Retina (tissue), 1 donor: ENCODE results near the gene SEC14L3.

ENCODE experiments used
- DNase-seq: peaks from one replicate; pipeline ENCODE4 v3.0.0-alpha.2; 2016

SEC14L3 gene

DNA sequence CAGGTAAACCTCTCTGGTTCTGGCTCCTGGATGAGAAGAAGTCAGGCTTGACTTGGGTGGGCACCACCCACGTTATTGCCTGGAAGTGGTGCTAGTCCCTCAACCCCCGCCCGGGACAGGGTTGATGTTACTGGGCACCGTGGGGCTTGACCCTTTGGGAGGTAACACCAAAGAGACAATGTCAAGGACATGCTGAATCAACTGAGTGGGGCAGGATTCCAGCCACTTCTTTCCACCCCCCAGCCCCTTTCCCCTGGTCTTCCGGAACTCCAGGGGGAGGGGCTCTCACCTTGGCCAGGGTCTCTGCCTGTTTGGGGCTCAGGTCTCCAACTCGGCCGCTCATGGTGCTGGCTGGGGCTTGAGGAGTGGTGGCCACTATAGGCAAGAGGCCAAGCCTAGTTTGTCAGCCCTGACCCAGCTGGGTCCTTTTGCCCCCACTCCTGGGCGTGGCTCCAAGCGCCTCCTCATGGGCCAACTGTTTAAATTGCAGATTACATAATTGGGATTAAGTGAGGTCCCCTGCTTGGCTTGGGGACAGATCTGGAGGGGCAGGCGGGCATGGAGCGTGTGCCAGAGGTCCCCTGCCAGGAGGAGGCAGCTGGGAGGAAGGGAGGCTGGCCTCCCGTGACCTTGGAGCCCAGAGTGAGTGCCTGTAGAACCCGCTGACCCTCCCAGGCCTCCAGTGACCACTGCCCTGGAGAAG lies at the start of gene SEC14L3:
SEC14L3 (minus strand) TSS at position 402 of the 703 bp plus-strand sequence; CDS start at position 343, 59 bp downstream.
- no peak for DNase-seq

DNA sequence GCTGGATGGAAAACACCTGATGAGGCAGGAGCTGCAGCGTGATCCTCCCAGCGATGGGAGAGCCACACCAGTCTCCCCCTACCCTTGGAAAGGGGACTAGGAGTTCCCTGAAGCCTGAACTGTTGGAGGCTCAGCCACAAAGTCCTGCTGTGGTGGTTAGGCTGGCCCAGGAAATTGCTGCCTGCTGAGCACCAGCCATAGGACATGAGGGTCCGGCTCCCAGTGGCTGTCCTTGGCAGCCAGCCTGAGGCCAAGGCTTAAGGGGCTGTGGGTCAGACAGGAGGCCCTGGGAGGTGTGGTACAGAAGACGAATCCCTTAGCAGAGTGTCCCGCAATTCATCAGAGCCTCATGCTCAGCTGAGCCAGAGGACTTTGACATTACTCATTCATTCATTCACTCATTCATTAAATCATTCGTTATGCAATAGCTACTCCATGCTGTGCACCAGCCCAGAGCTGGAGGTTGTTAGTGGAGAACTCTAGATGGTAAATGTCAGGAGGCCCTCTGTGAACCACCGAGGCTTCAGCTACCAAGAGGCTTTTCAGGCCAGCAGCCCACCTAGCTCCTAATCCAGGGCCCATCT lies 48.1 kb upstream of the SEC14L3 start:
- no peak for DNase-seq

DNA sequence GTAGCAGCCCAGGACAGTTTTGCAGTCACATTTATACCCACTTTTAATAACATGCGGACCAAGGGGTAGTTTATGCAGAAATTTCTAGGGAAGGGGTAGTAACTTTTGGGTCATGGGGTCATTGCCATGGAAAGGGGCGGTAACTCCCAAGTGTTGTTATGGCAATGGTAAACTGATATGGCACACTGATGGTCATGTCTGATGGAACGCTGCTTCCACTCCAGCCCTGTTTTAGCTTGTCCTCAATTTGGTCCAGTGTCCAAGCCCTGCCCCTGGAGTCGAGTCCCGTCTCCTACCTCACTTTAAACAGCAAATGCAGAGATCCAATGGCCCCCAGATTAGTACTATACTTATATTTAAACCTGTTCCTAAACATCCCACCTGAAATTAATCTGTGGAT lies 44.9 kb upstream of the SEC14L3 start:
- DNase-seq, result no peak

DNA sequence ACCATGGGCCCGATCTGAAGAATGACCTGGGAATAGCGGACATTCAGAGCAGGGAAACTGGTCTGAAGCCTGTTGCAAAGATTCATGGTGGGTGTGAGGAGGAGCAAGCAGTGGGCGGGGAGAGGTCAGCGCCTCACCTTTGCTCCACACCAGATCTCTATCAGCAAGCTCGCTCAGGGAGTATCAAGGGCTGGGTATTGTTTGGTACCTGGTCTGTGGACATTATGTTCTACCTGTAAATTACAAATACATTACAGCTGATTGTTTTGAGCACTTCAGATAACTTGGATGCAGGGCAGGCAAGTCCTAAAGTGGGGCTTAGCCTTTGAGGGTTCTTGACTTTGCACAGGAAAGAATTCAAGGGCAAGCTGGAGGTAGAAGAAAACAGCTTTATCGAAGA lies 44.5 kb upstream of the SEC14L3 start:
- no peak for DNase-seq

DNA sequence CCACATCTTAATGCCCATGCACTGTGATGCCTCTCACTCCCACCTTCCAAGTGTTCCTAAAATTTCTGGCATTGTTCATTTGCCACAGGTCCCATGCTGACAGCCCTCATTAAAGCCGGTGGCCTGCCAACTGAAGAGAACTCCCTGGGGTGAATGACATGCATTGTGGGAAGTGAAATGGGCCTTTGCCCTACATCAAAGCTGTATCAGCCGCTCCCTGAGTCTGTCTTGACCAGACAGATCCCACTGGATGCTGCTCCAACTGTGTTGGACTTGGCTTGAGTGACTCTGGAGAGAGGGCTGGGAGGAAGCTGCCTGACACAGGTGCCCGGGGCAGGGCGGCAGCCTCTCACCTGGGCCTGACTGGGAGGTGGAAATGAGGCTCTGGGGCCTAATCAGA lies 42.4 kb upstream of the SEC14L3 start:
- DNase-seq, result no peak

DNA sequence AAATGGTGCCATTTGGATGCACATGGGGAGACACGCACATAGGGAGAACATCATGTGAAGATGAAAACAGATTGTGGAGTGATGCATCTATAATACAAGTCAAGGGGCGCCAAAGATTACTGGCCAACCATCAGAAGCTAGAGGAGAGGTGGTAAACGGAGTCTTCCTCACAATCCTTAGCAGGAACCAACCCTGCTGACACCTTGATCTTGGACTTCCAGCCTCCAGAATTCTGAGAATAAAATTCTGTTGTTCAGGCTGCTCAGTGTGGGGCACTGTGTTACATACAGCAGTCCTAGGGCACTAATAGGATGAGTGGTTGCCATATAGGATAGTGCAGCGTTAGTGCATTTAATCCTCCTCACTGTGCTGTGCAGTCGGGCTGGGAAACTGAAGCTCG lies 41.6 kb upstream of the SEC14L3 start:
- DNase-seq, result no peak

DNA sequence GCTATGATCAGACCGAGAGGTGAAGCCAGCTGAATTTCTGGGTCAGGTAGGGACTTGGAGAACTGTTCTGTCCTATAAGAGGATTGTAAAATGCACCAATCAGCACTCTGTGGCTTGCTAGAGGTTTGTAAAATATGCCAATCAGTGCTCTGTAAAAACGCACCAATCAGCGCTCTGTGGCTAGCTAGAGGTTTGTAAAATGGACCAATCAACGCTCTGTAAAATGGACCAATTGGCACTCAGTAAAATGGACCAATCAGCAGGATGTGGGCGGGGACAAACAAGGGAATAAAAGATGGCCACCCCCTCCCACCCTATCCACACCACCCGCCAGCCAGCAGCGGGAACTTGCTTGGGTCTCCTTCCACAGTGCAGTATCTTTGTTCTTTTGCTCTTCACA lies 40.1 kb upstream of the SEC14L3 start:
- no peak for DNase-seq

DNA sequence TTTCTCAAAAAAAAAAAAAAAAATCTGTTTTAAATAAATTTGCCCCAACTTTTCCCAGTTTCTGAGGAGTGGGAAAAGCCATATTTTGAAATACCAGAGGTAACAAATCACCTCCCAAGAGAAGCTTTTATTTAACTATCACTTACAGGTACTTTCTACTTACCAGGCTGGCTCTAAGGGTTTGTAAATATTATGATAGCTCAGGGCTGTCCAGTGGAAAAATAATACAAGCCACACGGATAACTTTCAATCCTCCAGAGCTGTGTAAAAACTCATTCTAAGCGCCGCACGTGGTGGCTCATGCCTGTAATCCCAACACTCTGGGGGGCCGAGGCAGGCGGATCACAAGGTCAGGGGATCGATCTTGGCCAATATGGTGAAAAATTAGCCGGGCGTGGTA lies 39.3 kb upstream of the SEC14L3 start:
- DNase-seq, result no peak

DNA sequence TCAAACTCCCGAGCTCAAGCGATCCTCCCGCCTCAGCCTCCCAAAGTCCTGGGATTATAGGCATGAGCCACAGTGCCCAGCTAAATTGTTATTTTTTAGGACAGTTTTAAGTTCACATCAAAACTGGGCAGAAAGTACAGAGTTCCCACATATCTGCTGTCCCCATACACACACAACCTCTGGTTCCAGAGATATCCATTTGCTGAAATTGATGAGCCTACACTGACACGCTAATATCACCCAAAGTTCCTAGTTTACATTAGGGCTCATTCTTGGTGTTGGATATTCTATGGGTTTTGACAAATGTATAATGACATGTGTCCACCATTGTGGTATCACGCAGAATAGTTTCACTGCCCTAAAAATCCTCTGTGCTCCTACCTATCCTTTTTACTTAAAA lies 36.4 kb upstream of the SEC14L3 start:
- no peak for DNase-seq

DNA sequence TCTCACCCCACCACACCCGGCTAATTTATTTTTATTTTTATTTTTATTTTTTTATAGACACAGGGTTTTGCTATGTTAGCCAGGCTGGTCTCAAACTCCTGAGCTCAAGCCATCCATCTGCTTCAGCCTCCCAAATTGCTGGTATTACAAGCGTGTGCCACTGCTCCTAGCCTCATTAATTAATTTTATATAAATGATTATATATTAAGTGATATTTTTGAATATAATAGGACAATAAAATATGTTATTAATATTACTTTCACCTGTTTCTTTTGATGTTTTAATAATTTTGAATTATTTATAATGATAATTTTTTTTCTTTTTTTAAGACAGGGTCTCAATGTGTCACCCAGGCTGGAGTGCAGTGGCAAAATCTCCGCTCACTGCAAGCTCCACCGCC lies 35.9 kb upstream of the SEC14L3 start:
- no peak for DNase-seq

DNA sequence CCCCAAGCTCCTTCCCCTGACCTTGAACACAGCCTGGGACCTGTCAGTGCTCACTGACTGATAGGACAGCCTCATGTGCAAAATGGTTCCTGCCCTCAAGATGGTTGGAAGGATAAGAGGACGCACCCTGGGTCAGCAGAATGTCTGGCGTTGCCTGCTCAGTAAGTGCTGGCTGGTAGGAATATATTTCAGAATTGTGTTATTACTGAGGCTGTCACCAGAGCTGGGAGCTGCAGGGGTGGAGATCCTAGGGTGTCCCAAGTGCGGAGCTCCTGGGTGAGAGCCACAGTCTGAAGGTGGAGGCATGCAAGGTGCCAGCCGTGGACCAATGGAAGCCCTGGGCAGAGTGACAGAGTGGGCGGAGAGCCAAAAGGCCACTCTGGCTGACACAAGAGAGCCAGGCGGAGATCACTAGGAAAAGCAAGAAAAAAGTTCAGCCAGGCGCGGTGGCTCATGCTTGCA lies 34.7 kb upstream of the SEC14L3 start:
- DNase-seq, result no peak

DNA sequence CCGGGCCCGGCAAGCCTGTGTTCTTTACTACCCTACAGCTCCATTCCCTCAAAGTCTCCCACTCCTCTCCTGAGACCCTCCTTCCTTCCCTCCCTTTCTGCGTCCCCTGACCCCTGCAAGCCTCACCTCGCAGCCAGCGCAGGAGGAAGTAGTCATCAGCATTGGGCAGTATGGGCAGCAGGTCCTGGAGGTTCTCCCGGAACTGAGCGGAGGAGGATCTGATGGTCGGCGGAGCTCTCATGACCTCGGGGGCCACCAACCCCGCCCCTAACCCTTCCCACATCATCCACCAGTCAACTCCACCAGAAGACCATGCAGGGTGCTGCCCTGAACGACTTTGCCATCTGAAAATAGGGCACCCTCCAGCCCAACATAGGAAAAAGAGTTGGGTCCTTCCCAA lies 31.7 kb upstream of the SEC14L3 start:
- DNase-seq, result no peak

DNA sequence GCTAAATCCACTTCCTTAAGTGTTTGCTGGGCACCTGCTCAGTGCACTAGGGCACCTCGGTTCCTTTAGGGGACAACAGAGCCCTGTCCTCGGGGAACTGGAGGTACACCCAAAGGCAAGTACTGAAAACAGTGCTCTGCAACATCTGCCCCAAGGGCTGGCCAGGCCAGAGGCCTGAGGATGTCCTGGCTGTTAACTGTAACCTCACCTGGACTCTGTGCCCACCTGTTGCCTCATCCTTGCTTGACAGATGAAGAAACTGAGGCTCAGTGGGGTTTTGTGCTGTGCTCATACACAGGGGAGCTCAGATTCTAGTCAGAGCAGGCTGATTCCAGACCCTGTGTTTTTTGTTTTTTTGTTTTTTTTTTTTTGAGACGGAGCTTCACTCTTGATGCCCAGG lies 31.1 kb upstream of the SEC14L3 start:
- no peak for DNase-seq

DNA sequence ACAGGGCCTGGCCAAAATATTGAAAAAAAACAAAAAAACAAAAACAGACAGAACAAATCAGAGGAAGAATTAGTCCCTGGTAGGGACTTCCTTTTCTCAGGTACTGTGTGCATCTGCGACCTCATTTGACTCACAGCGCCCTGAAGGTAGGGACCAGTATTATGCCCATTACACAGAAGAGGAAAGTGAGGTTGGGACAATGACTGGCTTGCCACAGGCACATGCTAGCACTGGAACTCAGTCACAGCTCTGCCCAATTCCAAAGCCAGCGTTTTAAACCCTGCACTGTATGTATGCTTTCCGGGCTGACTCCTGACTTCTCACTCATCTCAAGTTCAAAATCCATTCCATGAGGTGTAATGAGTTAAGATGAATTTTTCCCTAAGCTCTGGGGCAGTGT lies 30.3 kb upstream of the SEC14L3 start:
- DNase-seq, result no peak

DNA sequence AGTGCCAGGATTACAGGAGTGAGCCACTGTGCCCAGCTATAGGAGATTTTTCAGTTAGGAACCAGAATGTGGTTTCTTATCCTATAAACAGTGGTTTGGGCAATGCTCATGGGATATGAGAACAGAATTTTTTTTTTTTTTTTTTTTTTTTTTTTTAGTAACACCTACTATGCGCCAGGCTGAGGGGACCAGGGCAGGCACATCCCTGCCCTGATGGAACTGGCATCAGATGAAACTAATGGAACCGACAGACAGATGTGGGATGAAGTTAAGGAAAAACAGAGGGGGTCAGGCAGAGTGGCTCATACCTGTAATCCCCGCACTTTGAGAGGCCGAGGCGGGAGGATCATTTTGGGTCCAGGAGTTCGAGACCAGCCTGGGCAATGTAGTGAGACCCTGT lies 28.8 kb upstream of the SEC14L3 start:
- DNase-seq, result no peak

DNA sequence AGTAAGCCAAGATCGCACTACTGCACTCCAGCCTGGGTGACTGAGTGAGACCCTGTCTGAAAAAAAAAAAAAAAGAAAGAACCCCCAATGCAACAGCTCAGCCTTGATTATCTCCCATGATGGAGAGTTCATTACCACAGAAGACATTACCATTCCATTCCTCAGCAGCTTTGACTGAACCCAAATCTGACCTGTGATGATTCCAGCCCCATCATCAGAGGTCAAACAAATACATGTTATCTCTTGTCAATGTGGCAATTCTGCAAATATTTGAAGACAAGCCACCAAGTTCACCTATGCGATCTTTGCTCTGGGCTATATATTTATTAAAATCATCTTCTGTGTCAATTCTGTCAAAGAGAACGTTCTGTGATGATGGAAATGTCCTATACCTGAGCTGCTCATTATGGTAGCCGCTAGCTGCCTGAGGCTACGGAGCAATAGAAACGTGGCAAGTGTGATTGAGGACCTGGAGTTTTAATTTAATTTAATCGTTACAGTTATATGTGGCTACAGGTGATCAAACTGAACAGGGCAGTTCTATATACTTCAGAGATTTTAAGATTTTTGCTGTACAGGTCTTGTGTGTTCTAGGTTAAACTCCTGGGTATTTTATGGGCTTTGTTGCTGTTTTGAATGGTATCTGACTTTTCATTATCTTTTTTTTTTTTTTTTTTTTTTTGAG lies 25.8 kb upstream of the SEC14L3 start:
- no peak for DNase-seq

DNA sequence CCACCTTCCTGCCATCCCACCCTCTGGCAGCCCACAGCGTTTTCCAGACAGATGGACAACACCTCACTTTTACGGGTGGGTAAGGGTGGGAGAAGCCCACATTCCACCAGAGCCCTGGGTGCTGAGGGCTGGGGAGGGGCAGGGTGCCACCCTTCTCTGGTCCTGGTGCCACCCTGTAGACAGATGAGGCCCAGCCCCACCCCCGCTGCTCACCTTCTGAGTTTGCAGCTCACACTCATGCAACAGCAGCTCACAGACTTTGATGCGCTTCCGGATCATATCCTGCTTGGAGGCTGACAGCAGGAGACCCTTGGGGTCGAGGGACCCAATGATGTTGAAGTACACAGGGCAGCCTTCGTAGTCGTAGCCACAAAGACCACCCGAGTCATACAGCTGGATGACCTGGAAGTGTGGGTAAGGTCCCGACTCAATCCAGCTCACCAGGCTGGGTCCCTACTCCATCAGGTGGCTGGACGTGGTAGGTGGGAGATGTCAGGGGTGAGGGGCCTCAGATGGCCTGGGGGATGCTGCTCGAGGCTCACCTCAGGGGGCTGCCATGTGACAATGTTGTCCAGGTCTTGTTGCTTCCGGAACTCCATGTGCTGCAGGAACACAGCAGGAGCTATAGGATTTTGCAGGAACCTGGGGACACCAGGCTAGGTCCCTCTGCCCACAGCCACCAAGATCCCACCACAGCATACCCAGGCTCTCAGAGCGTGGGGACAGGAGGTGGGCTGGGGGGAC lies 23.4 kb upstream of the SEC14L3 start:
- no peak for DNase-seq

DNA sequence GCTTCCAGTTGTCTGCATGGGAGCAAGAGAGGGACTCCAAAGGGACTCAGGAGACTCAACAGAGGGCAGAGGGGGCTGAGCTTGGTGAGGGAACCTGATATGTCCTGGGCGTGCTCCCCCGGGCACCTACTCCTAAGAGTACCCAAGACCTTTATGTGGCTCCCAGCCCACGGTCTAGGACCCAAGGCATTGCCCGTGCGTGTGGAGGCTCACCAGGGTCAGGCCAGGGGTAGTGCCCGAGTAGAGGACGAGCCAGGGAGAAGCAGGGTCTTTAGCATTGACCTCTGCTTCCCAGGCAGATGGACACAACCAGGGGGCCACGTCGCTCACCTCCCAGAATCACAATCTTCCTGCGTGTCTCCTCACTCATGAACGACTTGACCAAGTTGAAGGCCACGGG lies 20.3 kb upstream of the SEC14L3 start:
- no peak for DNase-seq

DNA sequence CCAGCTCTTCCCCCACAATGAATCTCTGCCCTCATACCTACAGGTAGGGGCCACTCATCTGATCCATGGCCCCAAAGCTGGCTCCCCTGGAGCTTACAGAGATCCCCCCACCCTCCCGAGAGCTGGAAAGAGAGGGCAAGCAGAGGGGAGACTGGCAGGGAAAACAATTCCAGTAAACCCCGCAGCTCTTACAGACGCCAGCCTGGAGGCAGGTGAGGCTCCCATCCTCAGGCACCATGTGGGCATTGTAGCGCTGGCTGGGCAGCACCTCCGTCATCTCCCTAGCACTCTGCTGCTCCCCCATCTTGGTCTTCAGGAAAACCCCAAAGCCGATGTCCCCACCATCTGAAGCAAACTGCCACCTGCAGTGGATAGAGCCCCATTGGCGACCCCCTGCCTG lies 19.6 kb upstream of the SEC14L3 start:
- no peak for DNase-seq

DNA sequence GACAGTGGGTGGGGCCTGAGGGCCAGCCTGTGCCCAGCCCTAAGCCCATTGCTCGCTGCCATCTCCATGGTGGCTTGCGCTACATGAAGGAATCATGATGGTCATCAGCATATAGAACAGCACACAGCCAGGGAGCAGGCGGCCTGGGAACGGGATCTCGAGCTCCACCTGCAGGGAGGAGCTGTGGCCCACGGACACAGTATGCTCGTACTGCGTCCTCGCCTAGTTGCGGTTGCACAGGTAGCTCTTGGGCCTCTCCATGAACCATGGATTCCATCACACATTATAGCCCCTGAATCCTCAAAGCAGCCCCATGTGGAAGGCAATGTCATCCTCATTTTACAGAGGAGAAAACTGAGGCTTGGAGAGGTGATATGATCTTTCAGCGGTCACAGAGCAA lies 18.6 kb upstream of the SEC14L3 start:
- DNase-seq, result no peak

DNA sequence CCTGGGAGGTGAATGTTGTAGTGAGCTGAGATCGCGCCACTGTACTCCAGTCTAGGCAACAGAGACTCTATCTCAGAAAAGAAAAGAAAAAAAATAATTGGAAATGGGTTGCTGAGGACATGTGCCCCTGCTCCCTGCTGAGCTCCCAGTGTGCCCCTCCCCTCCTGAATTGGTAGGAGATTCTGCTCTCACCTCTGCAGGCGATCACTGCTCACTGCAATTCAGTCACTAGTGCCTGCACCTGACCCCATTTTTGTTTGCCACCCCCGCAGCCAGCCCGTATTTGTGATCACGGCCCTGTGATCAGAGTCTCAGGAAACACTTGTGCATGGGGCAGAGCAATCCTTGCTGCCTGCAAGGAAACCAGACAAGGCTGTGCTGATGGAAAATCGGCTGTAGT lies 16.3 kb upstream of the SEC14L3 start:
- DNase-seq, result no peak

DNA sequence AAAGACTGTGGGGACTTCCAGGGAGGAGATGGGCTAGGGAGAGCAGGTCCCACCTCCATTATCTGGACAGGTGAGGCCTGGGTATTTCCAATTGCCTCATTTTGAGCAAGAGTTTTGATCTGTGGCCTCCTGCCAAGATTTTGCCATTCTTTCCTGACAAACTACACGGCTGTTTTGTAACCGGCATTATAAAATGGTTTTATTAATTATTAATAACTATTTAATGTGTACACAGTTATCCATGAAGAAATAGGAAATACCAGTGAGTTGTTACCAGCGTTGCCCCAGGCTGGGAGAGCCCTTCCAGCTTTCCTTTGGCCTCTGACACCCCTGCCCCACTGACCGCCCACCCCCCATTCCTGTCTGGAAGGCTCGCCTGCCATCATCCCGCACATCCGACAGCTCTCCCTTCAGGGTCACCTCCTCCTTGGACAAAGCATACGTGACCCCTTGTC lies 14.9 kb upstream of the SEC14L3 start:
- DNase-seq, result no peak

DNA sequence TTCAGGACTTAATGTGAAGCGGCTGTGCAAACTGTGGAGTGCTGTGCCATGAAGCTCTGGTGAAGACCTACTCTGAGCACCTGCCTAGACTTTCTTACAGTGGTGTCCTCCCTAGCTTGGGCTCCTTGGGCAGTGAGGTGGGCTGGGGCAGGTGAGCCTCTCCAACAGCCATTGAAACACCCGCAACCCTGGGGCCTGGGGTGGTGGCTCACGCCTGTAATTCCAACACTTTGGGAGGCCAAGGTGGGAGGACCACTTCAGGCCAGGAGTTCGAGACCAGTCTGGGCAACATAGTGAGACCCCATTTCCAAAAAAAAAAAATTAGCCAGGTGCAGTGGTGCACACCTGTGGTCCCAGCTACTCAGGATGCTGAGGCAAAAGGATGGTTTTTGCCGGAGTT lies 14.3 kb upstream of the SEC14L3 start:
- DNase-seq, result no peak
